AG08396 (cell line): Measurements from ENCODE around the gene UBE3B.

Source experiments
- DNase-seq: peaks from one replicate; pipeline ENCODE4 v3.0.0; 2012; ENCODE audit warnings: low spot score, mixed read lengths

UBE3B gene

DNA sequence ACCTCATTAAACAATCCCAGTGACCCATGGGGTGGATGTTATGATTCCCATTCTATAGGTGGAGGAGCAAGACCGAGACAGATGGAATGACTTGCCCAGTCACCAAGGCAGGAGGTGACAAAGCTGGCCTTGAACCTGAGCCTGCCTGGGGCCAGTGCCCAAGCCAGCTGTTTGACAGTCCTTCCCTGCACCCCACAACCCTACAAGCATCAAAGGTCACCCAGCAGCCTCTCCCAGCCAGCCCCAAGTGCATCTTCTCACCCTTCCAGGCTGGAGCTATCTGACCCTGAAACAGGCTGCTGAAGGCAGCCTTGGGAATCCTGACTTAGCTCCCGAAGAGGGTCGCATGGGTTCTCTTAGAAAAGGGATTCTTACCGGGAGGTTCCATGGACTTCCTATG is 75.5 kb downstream of the UBE3B start:
- no peak for DNase-seq

DNA sequence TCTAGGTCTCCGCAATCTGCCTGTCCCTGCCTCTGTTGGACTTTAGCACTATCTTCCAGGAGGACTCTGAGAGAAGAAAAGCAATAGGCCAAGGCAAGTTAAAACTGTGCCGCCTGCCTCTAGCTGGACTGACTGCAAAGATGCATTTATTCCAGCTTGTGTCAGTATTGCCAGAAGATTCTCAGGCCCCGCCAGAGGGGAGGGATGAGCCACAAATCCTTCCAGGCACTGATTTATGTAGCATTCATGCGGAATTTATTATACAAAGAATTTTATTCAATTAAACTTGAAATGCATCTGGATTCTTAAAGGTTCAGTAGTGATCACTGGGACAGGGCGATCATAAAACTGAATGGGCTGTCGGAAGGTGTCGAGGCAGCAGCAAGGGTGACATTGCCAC is 76.0 kb downstream of the UBE3B start:
- DNase-seq: no peak

DNA sequence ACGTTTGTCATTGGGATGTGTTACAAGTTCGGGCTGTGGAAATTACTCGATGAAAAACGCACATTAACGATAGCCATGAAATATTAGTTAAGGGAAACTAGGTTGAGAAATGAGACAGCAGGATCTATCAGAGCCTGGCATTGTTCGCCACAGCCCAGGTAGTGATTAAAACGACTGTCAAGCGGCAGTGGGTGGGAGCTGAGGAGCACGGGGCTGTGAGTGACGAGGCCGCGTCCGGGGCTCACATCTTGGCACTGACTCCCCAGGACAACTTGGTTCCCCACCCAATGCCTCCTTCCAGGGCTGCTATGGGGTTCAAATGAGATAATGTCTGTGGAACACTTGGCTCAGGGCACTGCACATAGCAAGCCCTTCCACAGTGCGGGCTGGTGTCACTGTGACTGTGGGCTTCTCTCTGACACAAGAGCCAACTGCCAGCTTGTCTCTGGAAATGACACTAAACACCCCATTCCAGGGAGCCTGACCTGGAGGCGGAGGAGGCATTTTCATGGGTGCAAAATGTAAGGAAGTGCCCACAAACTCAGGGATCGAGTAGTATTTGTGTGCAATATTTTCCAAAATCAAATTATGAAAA is 76.6 kb downstream of the UBE3B start:
- DNase-seq: no peak

DNA sequence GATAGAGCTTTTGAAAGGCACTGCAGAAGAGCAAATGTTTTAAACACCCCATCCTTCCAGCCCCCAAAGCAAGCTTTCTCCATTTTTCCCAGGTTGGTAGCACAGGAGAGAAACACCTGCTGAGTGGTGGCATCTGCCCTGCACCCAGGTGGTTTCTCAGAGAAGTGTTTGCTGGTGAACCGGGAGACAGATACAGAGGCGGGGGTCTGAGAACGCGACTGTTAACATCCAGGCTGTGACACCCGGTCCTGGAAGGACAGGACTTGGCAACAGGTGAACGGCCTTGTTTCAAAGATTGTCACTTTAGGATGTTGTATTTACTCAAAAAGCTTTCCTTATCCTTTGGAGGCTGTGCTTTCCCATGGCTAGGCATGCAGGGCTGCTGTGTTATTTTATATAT is 77.3 kb downstream of the UBE3B start:
- DNase-seq: no peak

DNA sequence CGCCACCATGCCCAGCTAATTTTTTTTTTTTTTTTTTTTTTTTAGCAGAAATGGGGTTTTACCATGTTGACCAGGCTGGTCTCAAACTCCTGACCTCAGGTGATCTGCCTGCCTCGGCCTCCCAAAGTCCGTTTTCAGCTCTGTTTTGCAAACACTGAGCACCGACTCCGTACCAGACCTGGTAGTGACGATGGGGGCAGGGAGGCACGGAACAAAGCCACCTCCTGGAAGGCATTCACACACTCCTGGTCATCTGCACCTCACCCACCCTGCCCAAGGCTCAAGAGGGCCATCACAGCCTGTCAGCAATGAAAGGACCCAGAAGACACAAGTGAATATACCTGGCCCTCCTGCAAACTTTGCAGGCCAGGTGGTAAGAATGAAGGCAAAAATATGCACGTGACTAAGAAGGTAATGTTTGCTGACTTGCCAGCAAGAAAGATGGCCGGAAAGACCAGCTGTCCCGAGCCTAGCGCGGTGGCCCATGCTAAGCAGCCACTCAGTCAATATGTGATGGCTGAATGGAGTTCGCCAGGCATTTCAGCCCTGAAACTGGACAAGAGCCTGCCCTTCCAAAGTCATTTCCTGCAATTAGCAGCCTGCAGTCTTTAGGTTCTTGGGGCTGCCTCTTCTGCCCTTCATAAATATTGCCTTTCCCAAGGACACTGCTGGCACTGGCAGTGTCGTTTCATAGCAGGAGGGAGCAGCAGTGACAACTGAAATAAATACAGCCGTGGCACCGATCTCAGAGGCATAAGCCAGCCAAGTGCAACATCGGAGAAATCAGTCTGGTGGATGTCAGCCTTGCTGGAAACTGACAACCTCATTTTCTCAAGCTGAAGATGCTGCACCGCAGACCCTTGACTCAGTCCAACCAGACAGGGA is 78.2 kb downstream of the UBE3B start:
- DNase-seq: no peak

DNA sequence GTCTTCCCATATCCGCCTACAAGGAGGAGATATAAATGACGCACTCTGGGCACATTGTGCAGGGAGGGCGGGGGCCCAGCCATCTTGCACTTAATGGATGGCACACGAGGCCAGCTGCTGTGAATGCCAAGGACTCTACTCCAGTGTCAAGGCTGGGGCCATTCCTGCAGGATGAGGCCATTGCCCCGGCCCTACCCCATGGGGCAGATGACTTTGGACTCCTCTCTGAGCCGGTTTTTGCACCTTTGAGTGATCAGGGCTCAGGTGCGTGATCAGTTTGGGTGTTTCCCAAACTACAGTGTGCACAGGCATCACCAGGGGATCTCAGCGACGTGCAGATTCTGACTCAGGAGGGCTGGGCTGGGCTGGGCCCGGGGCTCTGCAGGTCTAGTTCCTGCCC is 79.8 kb downstream of the UBE3B start:
- DNase-seq: no peak

DNA sequence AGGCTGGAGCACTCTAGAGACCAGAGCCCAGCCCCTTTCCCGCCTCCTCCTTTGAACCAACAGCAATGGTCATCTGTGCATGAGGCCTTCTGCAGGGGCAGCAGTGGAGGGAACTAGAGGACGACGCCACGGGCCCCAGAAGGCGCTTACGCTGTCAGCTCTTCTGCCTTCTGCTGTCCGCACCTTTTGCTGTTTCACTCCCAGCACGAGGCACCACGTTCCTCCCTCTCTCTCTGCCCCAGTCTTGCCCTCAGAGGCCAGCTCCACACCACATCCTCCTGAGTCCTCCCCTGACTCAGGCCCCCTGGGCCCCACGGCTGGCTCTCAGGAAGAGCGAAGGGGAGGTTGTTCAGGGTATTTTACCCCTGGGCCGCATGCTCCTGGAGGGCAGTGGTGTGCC is 80.4 kb downstream of the UBE3B start:
- DNase-seq: no peak

DNA sequence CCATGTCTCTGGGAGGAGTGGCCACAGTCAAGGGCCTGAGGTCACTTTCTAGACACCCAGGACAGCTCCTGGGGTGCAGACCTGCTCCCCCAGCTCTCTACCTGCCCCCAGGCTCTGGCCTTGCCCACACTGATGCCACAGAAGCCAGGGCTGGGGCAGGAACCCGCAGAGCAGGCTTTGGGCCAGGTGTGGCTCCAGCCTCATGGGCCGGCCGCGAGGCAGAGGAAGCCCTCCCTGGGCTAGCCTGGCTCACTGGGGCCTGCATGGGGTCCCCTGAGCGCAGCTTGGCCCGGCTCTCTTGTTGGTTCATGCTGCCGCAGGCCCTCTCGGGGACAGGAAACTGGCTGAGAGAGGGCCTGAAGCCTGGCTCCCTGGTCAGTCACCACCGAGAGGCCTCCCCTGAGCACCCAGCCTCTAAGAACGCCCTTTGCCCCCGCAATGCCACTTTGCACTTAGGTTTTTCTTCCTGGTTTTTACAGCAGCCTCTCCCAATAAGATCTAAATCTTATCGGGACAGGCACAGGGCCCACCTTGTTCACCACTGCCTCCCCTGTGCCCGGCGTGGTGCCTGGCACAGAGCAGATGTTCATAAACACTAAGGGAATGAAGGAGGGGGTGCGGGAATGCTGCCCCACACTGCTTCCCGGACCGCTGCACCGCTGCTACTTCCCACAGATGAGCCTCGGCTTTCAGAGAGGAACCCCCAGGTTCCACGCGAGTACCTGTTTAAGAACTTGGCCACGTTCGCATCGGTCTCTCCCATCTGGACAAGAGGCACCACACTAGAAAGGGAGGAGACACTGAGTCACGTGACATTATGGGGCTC is 81.2 kb downstream of the UBE3B start:
- no peak for DNase-seq

DNA sequence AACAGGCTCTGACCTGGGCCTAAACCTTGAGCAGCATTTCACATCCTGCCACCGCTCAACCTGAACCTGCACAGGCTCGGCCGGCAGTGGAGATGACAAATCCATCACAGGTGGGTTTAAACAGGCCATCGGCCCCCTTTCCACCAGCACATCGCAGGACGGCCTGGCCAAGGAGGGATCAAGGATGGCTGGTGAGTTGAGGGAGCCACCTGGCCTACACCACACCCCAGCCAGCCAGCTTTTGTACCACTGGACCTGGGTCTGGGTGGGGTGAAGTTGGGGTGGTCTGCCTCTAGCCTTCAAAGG is 81.7 kb downstream of the UBE3B start:
- no peak for DNase-seq

DNA sequence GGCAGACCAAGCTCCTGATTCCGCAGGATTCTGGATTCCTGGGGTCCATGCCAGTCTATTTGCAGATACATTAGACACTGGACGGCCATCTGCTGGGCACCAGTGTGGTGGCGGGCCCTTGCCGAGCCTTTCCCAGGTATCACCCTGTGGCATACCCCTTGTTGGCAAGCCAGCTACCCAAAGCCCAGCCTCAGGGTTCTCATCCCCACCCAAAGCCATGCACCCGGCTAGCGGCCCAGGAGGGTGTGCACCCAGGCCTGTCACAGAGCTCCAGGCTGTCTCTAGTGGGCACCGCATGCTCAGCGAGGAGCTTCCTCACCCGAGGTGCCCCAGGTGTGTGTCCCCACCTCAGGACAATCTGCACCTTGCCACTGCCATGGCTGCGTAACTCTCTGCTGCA is 82.2 kb downstream of the UBE3B start:
- no peak for DNase-seq

DNA sequence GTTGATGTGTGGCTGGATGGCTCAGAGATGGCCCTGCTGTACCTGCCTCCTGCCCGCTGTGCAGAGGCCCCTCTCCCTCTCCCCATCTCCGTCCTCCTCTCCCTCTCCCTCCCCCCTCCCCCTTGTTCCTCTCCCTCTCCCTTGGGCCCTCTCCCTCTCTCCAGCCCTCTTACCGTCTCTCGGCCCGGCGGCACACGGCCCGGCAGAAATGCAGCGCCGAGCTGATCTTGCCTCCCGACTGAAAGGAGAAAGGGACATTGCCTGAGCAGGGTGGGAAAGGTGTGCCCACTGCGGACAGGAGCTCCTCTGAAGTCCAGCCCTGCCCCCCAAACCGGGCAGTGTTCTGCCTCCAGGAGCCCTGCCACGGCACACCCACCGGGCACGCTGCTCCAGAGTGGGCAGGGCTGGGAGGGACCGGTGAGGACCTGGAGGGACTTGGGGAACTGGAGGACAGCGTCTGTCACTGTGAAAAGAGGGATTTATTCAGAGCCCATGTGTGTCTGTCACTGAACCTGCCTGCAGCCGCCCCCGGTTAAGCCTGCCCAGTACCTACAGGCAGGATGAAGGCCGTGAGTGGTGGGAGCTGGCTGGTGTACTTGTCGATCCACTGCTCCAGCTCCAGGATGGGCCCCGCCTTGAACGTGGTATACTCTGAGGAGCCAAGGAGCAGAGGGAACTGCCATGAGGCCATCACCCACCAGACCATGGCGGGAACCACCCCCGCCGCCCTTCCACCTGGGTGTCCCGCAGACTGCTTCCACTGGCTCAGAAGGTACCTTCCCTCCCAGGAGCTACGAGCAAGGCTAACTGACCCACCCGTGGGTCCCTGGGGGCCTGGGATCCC is 83.7 kb downstream of the UBE3B start:
- DNase-seq: no peak

DNA sequence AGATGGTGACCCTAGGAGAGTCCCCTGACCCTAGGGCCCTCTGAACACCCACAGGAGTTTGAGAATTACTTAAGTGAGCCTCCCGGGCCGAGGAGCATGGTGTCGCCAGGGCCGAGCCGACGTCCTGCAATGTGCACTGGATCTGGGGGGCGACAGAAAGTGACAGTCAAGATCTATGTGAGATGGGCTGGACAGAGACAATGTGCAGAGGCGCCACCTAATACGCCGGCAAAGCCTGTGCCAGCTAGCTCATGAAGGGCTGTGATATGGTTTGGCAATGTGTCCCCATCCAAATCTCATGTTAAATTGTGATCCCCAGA is 84.2 kb downstream of the UBE3B start:
- DNase-seq: no peak

DNA sequence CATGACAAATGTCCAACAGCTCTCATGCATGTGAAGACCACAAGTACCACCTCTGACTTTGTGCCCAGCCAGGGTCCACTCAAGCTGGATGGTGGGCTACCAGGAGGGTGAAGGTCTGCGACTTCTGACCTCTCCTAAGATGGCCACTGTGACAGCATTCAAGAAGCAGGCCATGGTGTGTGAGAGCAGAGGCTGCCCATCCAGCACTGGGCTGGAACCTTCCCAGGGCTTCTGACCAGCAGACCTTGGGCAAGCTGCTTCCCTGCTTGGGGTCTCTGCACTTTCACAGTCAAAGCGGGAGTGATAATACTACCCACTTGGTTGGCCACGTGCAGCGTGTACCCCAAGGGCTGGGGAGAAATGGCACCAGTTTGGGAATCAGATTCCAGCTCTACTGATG is 85.4 kb downstream of the UBE3B start:
- no peak for DNase-seq

DNA sequence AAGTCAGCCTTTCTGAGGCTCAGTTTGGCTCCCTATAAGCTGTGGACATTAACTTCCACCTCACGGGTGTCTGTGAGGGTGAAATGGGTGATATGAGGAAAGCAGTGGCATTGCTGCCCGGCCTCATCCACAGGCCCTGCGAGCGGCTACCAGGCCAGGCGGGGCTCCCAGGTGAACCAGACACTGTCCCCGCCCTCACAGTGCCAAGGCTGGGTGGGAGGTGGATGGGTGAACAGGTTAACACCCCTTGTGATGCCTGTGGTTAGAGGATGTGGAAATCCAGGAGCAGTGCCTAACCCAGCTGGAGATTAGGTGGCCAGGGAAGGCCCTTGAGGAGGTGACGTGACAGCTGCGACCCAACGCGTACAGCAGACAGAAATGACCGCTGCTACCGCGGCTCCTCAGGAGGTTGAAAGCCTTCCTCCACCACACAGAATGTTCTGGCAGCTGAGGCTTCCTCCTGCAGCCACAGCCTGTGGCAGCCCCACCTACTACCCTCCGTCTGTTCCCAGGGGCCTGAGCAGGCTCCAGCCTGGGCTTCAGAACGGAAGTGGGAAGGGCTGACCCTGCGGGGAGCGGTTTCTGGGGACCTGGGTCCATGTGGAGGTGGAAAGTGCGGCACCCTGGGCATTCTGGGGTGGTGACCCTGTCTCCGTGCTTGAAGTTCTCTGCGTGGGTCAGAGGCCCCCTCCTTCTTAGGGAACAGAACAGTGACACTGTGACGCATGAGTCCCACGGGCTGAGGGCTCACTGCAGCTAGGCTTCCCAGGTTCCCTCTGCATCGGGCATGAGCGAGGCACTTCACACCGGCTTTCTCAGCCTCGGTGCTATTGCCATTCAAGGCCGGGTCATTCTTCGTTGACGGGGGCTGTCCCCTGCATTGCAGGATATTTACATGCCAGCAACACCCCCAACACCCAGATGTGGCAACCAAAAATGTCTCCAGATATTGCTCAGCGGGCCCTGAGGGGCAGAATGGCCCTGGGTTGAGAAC is 86.2 kb downstream of the UBE3B start:
- no peak for DNase-seq

DNA sequence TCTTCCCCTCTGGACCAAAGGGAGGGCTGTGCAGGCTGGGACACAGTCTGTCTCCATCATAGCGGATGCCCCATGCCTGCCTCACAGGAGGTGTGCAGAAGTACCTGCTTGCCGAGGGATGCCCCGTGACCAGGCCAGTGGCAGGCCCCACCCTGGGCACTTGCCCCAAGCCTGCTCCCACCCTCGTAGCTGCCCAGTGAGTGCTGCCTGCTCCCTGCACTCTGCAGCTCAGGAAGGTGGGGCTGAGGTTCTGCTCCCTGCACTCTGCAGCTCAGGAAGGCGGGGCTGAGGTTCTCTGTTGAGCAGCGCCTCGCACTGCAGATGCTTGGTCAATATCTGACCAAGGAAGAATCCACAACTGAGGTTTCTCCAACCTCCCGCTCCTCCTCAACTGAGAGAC is 89.0 kb downstream of the UBE3B start:
- no peak for DNase-seq

DNA sequence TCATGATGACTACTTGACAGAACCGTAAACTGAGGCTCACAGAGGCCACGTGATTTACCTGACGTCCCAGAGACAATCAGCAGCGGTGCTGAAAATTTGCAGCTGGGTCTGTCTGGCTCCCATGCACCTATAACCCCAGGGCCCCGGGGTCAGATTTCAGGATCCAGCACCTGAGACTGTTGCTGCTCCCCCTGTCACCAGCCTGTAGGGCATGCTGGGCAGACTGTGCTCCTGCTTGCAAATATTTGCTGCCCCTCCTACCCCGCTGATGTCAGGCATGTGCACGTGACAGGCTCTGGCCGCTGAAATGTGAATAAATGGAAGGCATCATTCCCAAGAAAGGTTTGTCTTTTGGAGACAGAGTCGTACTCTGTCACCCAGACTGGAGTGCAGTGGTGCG is 89.9 kb downstream of the UBE3B start:
- DNase-seq: no peak

DNA sequence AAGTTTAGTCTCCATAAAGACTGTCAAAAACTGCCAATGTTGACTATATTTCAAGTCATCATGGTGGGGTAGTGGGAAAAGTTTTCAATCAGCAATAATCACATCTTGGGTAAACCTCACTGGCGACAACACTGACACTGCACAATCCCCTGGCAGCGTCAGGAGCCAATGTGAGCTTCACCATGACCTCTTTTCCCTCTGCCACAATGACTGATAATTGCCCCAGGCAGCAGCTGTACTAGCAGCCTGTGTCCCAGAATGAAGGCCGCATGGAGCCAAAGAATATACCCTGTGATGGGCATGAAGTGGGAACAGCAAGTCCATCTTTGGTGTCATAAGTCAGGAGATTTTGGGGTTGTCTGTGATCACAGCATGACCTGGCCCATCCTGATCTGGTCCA is 90.5 kb downstream of the UBE3B start:
- DNase-seq: no peak

DNA sequence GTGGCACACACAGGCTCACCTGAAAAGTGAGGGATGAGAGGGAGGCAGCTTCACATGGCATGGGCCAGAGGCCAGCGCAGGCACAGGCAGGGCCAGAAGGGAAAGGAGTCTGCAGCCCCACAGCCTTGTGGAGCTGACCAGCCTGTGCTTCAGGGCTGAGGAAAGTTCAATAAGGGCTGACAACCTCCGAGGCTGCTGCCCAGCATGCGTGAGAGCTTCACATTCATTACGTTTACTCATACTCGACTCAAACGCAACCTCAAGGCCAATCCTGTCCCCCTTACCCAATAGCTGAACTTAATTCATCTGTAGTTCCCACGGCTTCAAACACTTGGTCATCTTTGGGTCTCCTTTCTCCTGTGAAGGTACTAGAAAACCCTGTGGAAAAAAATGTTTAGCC is 91.1 kb downstream of the UBE3B start:
- no peak for DNase-seq

DNA sequence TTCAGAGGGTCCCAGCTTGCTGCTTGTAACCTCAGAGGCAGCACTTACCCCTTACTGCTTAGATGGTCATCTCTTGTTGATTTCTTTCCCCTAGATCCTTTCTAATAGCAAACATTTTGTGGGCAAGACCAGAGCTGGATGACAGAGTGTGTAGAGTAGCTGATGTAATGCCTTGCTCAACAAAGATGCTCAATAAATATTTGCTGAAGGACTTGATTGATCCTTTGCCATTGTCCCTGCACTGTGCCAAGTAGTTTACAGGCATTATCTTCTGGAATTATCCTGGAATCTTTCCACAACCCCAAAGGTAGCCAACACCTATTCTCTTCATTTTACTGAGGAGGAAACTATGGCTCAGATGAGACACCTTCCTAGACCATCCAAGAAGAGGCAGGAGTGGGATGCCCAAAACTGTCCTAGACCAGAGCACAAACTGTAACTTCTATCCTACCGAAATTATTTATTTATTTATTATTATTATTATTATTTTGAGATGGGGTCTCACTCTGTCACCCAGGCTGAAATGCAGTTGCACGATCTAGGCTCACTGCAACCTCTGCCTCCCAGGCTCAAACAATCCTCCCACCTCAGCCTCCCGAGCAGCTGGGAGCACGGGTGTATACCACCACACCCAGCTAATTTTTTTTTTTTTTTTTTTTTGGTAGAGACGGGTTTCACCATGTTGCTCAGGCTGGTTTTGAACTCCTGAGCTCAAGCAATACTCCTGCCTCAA is 94.5 kb downstream of the UBE3B start:
- DNase-seq: no peak

DNA sequence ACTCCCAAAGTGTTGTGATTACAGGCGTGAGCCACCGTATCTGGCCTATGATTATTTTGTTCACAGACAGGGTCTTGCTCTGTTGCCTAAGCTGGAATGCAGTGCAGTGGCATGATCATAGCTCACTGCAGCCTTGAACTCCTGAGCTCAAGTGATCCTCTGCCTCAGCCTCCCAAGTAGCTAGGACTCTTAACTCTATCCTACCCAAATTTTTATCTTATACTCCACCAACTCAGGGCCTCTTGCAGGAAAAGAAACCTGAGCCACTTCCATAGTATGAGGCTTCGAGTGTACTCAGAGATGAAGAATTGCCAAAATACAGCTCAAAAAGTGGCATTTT is 95.0 kb downstream of the UBE3B start:
- no peak for DNase-seq
